ENCODE measurements around the gene NRG4. TPM values are rescaled to one million over a fixed set of nuclear protein-coding genes. Genes with fewer than 3 reads are reported as not detected.

Gene NRG4
- total RNA-seq, 1 experiment from 2014 or later: 0.39 TPM

GRCh38 chr15:75995611-75996010 lies 16.6 kb downstream of the NRG4 start:
- Histone ChIP-seq H3K4me3 (ENCODE audit: low read depth in 2 of 2, low read length in 2 of 2) (no peak overlapping the region), H3K27me3 (ENCODE audit: control insufficient read depth, insufficient read depth, low read length) (peaks cover 6% of the 10 kb centered on the region; the same call in 1 of the 2 replicates), H3K27ac (ENCODE audit: low read length) (no peak overlapping the region), H3K36me3 (ENCODE audit: control insufficient read depth, insufficient read depth, low read length) (no peaks in the 10 kb centered on the region), H3K9me3 (ENCODE audit: control insufficient read depth, insufficient read depth, low read depth, low read length) (no peaks in the 10 kb centered on the region), H3K4me1 (ENCODE audit: control insufficient read depth, insufficient read depth, low read length) (no peaks in the 10 kb centered on the region)
- in situ Hi-C loops (cut with HindIII; ENCODE audit: low pct_unique_long_range_greater_than_20kb, low sequenced_read_pairs) (no loop called here), intact Hi-C loops (cut with micrococcal nuclease; ENCODE audit: unreplicated experiment) (no loop called here)
- no TSS peak for BruUV-seq (replicated peaks)
- ATAC-seq (no peak), DNase-seq (ENCODE audit: low read depth, low spot score) (no peak)
- TF ChIP-seq SIN3A (IDR thresholded peaks at IDR 0.05; ENCODE audit: borderline replicate concordance, insufficient read depth, low read depth, low read length) (no peak), CTCF (IDR thresholded peaks at IDR 0.05) (no peak), TCF7L2 (IDR thresholded peaks at IDR 0.05; ENCODE audit: low read depth, low read length) (no peak), REST (IDR thresholded peaks at IDR 0.05; ENCODE audit: insufficient read depth in 1 of 2, low read depth in 2 of 2, low read length in 1 of 2) (no peak), POLR2AphosphoS5 (IDR thresholded peaks at IDR 0.05; ENCODE audit: low read depth, low read length) (no peak)
- ChIA-PET CTCF (no interaction called here), POLR2A (no interaction called here)

GRCh38 chr15:75994220-75994619 lies 18.0 kb downstream of the NRG4 start:
- Histone ChIP-seq H3K27ac (ENCODE audit: low read length) (no peak overlapping the region), H3K4me1 (ENCODE audit: control insufficient read depth, insufficient read depth, low read length) (no peaks in the 10 kb centered on the region), H3K27me3 (ENCODE audit: control insufficient read depth, insufficient read depth, low read length) (peaks cover 6% of the 10 kb centered on the region; the same call in 1 of the 2 replicates), H3K36me3 (ENCODE audit: control insufficient read depth, insufficient read depth, low read length) (no peaks in the 10 kb centered on the region), H3K9me3 (ENCODE audit: control insufficient read depth, insufficient read depth, low read depth, low read length) (no peaks in the 10 kb centered on the region), H3K4me3 (ENCODE audit: low read depth in 2 of 2, low read length in 2 of 2) (no peak overlapping the region)
- in situ Hi-C loops (cut with HindIII; ENCODE audit: low pct_unique_long_range_greater_than_20kb, low sequenced_read_pairs) (no loop called here), intact Hi-C loops (cut with micrococcal nuclease; ENCODE audit: unreplicated experiment) (no loop called here)
- ChIA-PET POLR2A (no interaction called here), CTCF (no interaction called here)
- DNase-seq (ENCODE audit: low read depth, low spot score): no peak
- ATAC-seq: no peak
- TF ChIP-seq TCF7L2 (IDR thresholded peaks at IDR 0.05; ENCODE audit: low read depth, low read length) (no peak), SIN3A (IDR thresholded peaks at IDR 0.05; ENCODE audit: borderline replicate concordance, insufficient read depth, low read depth, low read length) (no peak), REST (IDR thresholded peaks at IDR 0.05; ENCODE audit: insufficient read depth in 1 of 2, low read depth in 2 of 2, low read length in 1 of 2) (no peak), POLR2AphosphoS5 (IDR thresholded peaks at IDR 0.05; ENCODE audit: low read depth, low read length) (no peak), CTCF (IDR thresholded peaks at IDR 0.05) (no peak)
- no TSS peak for BruUV-seq (replicated peaks)
